Heart right ventricle (tissue), 16 donors: ENCODE data around the gene PSMD4. TPM values are rescaled to one million over a fixed set of nuclear protein-coding genes. Genes with fewer than 3 reads are reported as not detected.
A peak's percentile ranks its signal among the peaks of the same experiment; 100 is the strongest.

Experiments used
- ATAC-seq, 8 donors: fragments of 200-7000 bp; cut with Tn5 transposase; one replicate each; pipeline ENCODE4 v1.9.1; 2020; ENCODE audit warnings: mild to moderate bottlenecking in 8 of 8, moderate library complexity in 8 of 8, moderate number of reproducible peaks in 1 of 8
- DNase-seq, 2 donors: peaks; one replicate each; pipeline ENCODE4 v3.0.0-alpha.2; 2020
- H3K27ac ChIP-seq, 10 donors: fragments of 200-600 bp; sonication (generic) in 2 of 10; one replicate each; pipeline versions ENCODE4 v1.5.0 to v1.8.0; 2020 to 2022; ENCODE audit warnings: mild to moderate bottlenecking in 3 of 10
- H3K27me3 ChIP-seq, 7 donors: fragments of 200-600 bp; one replicate each; pipeline ENCODE4 v1.8.0; 2021 to 2022; ENCODE audit warnings: mild to moderate bottlenecking in 2 of 7
- H3K36me3 ChIP-seq, 9 donors: fragments of 200-600 bp; sonication (generic) in 1 of 9; one replicate each; pipeline versions ENCODE4 v1.5.0 to v1.8.0; 2020 to 2022; ENCODE audit warnings: mild to moderate bottlenecking in 2 of 9
- H3K4me1 ChIP-seq, 9 donors: fragments of 200-600 bp; sonication (generic) in 1 of 9; one replicate each; pipeline versions ENCODE4 v1.5.0 to v1.8.0; 2020 to 2022; ENCODE audit warnings: mild to moderate bottlenecking in 4 of 9
- H3K4me3 ChIP-seq, 10 donors: fragments of 200-600 bp; sonication (generic) in 2 of 10; one replicate each; pipeline versions ENCODE4 v1.5.0 to v1.8.0; 2020 to 2022; ENCODE audit warnings: mild to moderate bottlenecking in 7 of 10, moderate library complexity in 2 of 10
- H3K9me3 ChIP-seq, 11 donors: fragments of 200-600 bp in 10 of 11; sonication (generic) in 2 of 11; one replicate each; pipeline versions ENCODE4 v1.5.0 to v1.8.0; 2013 to 2022; ENCODE audit warnings: mild to moderate bottlenecking in 2 of 11, control low read depth in 1 of 11, moderate library complexity in 1 of 11
- CTCF ChIP-seq, 9 donors: fragments of 200-600 bp; sonication (generic) in 2 of 9; IDR thresholded peaks; one replicate each; pipeline versions ENCODE4 v1.5.0 to v1.8.0; 2021 to 2022; ENCODE audit warnings: antibody characterized with exemption in 9 of 9, mild to moderate bottlenecking in 5 of 9, moderate library complexity in 1 of 9
- WGBS, 2 donors: extraction: QIAGEN DNeasy Blood & Tissue Kit; methylation state at CpG; one replicate each; pipeline ENCODE4 v1.1.7; 2013; ENCODE audit warnings: inconsistent platforms in 1 of 2; 5-methylcytosine and 5-hydroxymethylcytosine counted together
- intact Hi-C, 10 donors: fragments of 100-400 bp; cut with DNase I; formaldehyde crosslinking; loops; one replicate each; pipeline versions ENCODE4 v1.11.1 to v1.14.2; 2022
- polyA plus RNA-seq, 2 donors: library from polyadenylated mRNA; stranded (reverse); fragments of 200-250 nt; gene quantifications; one replicate each; pipeline ENCODE4 v1.2.3, GENCODE V29; 2013
- total RNA-seq, 10 donors: library from RNA; stranded (reverse); fragmentation: NEBNext Ultra II Directional in 3 of 10; extraction: Animal tissue kit (Norgen Biotek cat#: 25700) in 3 of 10; gene quantifications; one replicate each; pipeline versions ENCODE4 v1.2.1 to v1.2.4, GENCODE V29; 2021 to 2023
- donor health status: Arrhythmogenic right ventricular cardiomyopathy.
- donor health status: ischemic (EF 13 %, LVEDD 7.1; RV severe dilation, severe dysfunction).
- donor health status: healthy with polysubstance abuse.
- donor health status: DM: no; HTN: yes; CAD: no.
- donor health status: DM: no; HTN: no; CAD: no.
- donor health status: ischemic (EF 25% LVEDD 6.9; RV normal size, moderate dysfunction).
- donor health status: ischemic (EF 25% LVEDD 5.7; RV mildly dilated, moderate dysfunction).
- donor health status: healthy.
- donor health status: DM: yes; HTN: yes; CAD: no.
- donor health status: Ischemic cardiomyopathy.
- donor health status: ischemic (EF 35%, LVEDD 5.7; RV mildly dilated, moderate dysfunction).
- donor health status: nonischemic (EF 11% LVEDD 7.7; RV severe dilation, severe dysfunction).
- donor health status: DM: yes; HTN: yes; CAD: no.
- donor health status: PGD.
- donor health status: ischemic (EF 29% LVEDD 5.4; RV normal size, mild dysfunction).
- donor health status: nonischemic (EF 23%, LVEDD 6.1; RV moderate dilation, normal function).

The PSMD4 gene
- total and polyA plus RNA-seq, 12 donors = 119 to 300 (median 151) TPM

- intact Hi-C loops = no loop called here
- TF ChIP-seq CTCF (IDR thresholded peaks at IDR 0.05) = no peak
- ATAC-seq (peak in 1 of 8 donors; percentile 13), DNase-seq (no peak)
- H3K4me3 ChIP-seq = no peak overlapping the region
- peaks cover 0 to 7% (median 0%) of the 10 kb centered on the region in 9 donors for H3K4me1 ChIP-seq
- no peaks in the 10 kb centered on the region for H3K27me3 ChIP-seq
- H3K27ac ChIP-seq = no peak overlapping the region
- WGBS, 2 donors = 75 to 81% methylated on average over 13 of the region's 13 CpGs
- H3K36me3 ChIP-seq = peaks cover 0 to 100% (median 84%) of the 10 kb centered on the region in 9 donors
- H3K9me3 ChIP-seq = no peaks in the 10 kb centered on the region
These were observed 37.9 kb downstream of the PSMD4 start for GRCh38 chr1:151292207-151293030.

- intact Hi-C loops = no loop called here
- H3K4me3 ChIP-seq = no peak overlapping the region
- H3K9me3 ChIP-seq = no peaks in the 10 kb centered on the region
- DNase-seq (no peak), ATAC-seq (peak in 1 of 8 donors; percentile 6)
- H3K4me1 ChIP-seq = peaks cover 0 to 7% (median 0%) of the 10 kb centered on the region in 9 donors
- WGBS, 2 donors = 84 to 85% methylated on average over 6 of the region's 6 CpGs
- TF ChIP-seq CTCF (IDR thresholded peaks at IDR 0.05) = no peak
- H3K36me3 ChIP-seq = peaks cover 0 to 100% (median 82%) of the 10 kb centered on the region in 9 donors
- H3K27me3 ChIP-seq = no peaks in the 10 kb centered on the region
- no peak overlapping the region for H3K27ac ChIP-seq
These were observed 38.6 kb downstream of the PSMD4 start for GRCh38 chr1:151293093-151293492.

- H3K4me1 ChIP-seq = peaks cover 0 to 1% (median 0%) of the 10 kb centered on the region in 9 donors
- intact Hi-C loops = no loop called here
- WGBS, 2 donors = 92 to 94% methylated on average over 2 of the region's 2 CpGs
- H3K36me3 ChIP-seq = peaks cover 0 to 100% (median 85%) of the 10 kb centered on the region in 9 donors
- H3K9me3 ChIP-seq = no peaks in the 10 kb centered on the region
- no peak overlapping the region for H3K4me3 ChIP-seq
- ATAC-seq = no peak
- DNase-seq = no peak
- no peak for TF ChIP-seq CTCF (IDR thresholded peaks at IDR 0.05)
- no peaks in the 10 kb centered on the region for H3K27me3 ChIP-seq
- no peak overlapping the region for H3K27ac ChIP-seq
These were observed 40.4 kb downstream of the PSMD4 start for GRCh38 chr1:151294742-151295462.

- H3K9me3 ChIP-seq = no peaks in the 10 kb centered on the region
- intact Hi-C loops = loop anchor here in 5 of 10 donors (2.0 to 10.0 kb wide), 5 partner anchors 17 to 87 kb away; partner anchors contain the start of genes PSMB4 (in 4 of the 5) and PI4KB (in 1 of the 5)
These were observed 55.3 kb downstream of the PSMD4 start for GRCh38 chr1:151309811-151310323.

More at GRCh38 chr1:151309811-151310323, 55.3 kb downstream of the PSMD4 start:
- Histone ChIP-seq H3K4me1 (peaks cover 38 to 66% (median 62%) of the 10 kb centered on the region in 9 donors), H3K27ac (peak overlapping the region in 9 of 10 donors; percentile 55 to 91 (median 70)), H3K36me3 (peaks cover 0 to 98% (median 41%) of the 10 kb centered on the region in 9 donors), H3K4me3 (no peak overlapping the region), H3K27me3 (no peaks in the 10 kb centered on the region)
- 59 to 63% methylated on average over 7 of the region's 7 CpGs for WGBS, 2 donors
- TF ChIP-seq CTCF (IDR thresholded peaks at IDR 0.05) = no peak
- ATAC-seq (peak in 7 of 8 donors; percentile 12 to 51 (median 28)), DNase-seq (peak in 1 of 2 donors; percentile 43)
